ENCODE measurements around the gene TNFAIP8L3.

TNFAIP8L3 gene

DNA sequence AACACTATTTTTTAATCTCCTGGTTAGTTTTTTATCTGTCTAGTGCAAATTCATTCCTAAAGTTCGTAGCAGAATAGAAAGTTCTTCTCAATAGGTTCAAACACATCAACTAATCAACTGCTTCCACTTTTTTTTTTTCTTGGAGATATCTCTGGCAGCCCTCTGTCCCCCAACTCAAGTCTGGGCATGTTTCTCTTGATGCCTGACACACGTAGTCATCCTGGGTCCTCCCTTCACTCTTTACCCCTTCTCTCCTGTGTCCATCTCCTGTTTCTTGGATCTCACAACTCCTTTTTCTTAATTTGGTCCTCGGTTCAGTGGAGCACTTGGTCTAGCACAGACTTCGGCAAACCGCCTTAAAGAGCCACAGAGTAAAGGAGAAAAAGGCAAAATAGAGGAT, 14.4 kb downstream of the TNFAIP8L3 start:
- TF ChIP-seq EZH2 (IDR thresholded peaks at IDR 0.05) (no peak), FOXP2 (optimal IDR thresholded peaks at IDR 0.05; ENCODE audit: control extremely low read depth, extremely low read length, insufficient read depth) (no peak), POLR2AphosphoS5 (IDR thresholded peaks at IDR 0.05; ENCODE audit: borderline replicate concordance, low read depth, low read length) (no peak)

DNA sequence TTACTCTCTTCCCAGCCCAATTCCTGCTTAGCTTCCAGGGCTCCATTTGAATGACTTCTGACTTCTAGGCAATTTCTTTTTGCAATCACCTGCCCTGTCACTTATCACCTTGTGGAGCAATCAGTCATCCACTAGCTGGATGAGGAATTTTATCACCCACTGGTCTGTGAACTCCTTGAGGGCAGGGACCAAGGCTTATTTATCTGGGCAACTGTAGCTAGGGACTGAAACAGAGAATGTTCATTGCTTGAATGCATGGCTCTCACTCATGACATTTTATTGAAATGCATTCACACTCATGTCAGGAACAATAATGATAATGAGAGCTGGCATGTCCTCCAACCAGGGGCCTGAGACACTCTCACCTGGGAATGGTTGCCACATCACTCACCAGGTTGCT, 15.5 kb downstream of the TNFAIP8L3 start:
- no peak for DNase-seq (ENCODE audit: low read depth, low spot score)
- H3K27ac ChIP-seq: no peak overlapping the region
- H3K4me3 ChIP-seq: no peak overlapping the region
- H3K36me3 ChIP-seq (ENCODE audit: insufficient read depth, low read length): no peaks in the 10 kb centered on the region
- TF ChIP-seq EZH2 (IDR thresholded peaks at IDR 0.05): no peak
- no peak for TF ChIP-seq POLR2AphosphoS5 (IDR thresholded peaks at IDR 0.05; ENCODE audit: borderline replicate concordance, low read depth, low read length)
- TF ChIP-seq FOXP2 (optimal IDR thresholded peaks at IDR 0.05; ENCODE audit: control extremely low read depth, extremely low read length, insufficient read depth): no peak
- no peak overlapping the region for H3K9ac ChIP-seq (ENCODE audit: insufficient read length)
- H3K9me3 ChIP-seq (ENCODE audit: low read depth, low read length): no peaks in the 10 kb centered on the region

More for the DNA sequence above, 14.4 kb downstream of the TNFAIP8L3 start:
- no peak overlapping the region for H3K4me3 ChIP-seq
- DNase-seq (ENCODE audit: low read depth, low spot score): no peak
- no peak overlapping the region for H3K27ac ChIP-seq
- H3K36me3 ChIP-seq (ENCODE audit: insufficient read depth, low read length): no peaks in the 10 kb centered on the region
- H3K9ac ChIP-seq (ENCODE audit: insufficient read length): no peak overlapping the region
- no peaks in the 10 kb centered on the region for H3K9me3 ChIP-seq (ENCODE audit: low read depth, low read length)

- Histone ChIP-seq H3K27ac (no peak overlapping the region), H3K9me3 (ENCODE audit: low read depth, low read length) (no peaks in the 10 kb centered on the region), H3K9ac (ENCODE audit: insufficient read length) (no peak overlapping the region), H3K4me3 (no peak overlapping the region), H3K36me3 (ENCODE audit: insufficient read depth, low read length) (no peaks in the 10 kb centered on the region)
- DNase-seq (ENCODE audit: low read depth, low spot score): no peak
- TF ChIP-seq POLR2AphosphoS5 (IDR thresholded peaks at IDR 0.05; ENCODE audit: borderline replicate concordance, low read depth, low read length): peak; percentile 41; the same call in 1 of the 2 replicates
- no peak for TF ChIP-seq FOXP2 (optimal IDR thresholded peaks at IDR 0.05; ENCODE audit: control extremely low read depth, extremely low read length, insufficient read depth)
Observed at GRCh38 chr15:51077221-51078153, 17.2 kb downstream of the TNFAIP8L3 start.

- no peaks in the 10 kb centered on the region for H3K36me3 ChIP-seq (ENCODE audit: insufficient read depth, low read length)
- no peak overlapping the region for H3K27ac ChIP-seq
- no peak overlapping the region for H3K4me3 ChIP-seq
- DNase-seq (ENCODE audit: low read depth, low spot score): no peak
- no peak for TF ChIP-seq FOXP2 (optimal IDR thresholded peaks at IDR 0.05; ENCODE audit: control extremely low read depth, extremely low read length, insufficient read depth)
- no peak for TF ChIP-seq EZH2 (IDR thresholded peaks at IDR 0.05)
- TF ChIP-seq POLR2AphosphoS5 (IDR thresholded peaks at IDR 0.05; ENCODE audit: borderline replicate concordance, low read depth, low read length): no peak
- no peaks in the 10 kb centered on the region for H3K9me3 ChIP-seq (ENCODE audit: low read depth, low read length)
- H3K9ac ChIP-seq (ENCODE audit: insufficient read length): no peak overlapping the region
Observed at GRCh38 chr15:51076524-51077220, 18.0 kb downstream of the TNFAIP8L3 start.

- Histone ChIP-seq H3K27ac (no peak overlapping the region), H3K36me3 (ENCODE audit: insufficient read depth, low read length) (no peaks in the 10 kb centered on the region), H3K4me3 (no peak overlapping the region), H3K9me3 (ENCODE audit: low read depth, low read length) (no peaks in the 10 kb centered on the region), H3K9ac (ENCODE audit: insufficient read length) (no peak overlapping the region)
- DNase-seq (ENCODE audit: low read depth, low spot score): no peak
- TF ChIP-seq FOXP2 (optimal IDR thresholded peaks at IDR 0.05; ENCODE audit: control extremely low read depth, extremely low read length, insufficient read depth) (no peak), POLR2AphosphoS5 (IDR thresholded peaks at IDR 0.05; ENCODE audit: borderline replicate concordance, low read depth, low read length) (no peak), EZH2 (IDR thresholded peaks at IDR 0.05) (no peak)
Observed at GRCh38 chr15:51075826-51076523, 18.7 kb downstream of the TNFAIP8L3 start.

DNA sequence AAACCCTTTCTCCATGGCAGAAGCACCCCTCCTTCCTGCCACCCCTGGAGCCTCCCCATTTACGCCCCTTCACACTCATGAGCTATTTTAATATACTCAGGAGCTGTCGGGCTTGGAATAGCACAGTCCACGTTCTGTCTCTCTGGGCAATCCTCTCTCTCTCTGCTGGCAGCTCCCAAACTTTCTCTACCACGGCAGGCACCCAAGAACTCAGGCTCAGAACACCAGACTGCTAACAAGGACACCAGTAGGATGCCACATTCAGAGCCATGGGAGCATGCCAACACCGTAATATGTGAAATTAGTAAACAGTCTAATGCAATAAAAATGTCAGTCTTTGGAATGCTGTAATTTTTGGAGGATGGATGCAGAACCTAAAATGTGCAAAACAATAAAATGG, 19.3 kb downstream of the TNFAIP8L3 start:
- H3K4me3 ChIP-seq: no peak overlapping the region
- H3K9ac ChIP-seq (ENCODE audit: insufficient read length): no peak overlapping the region
- DNase-seq (ENCODE audit: low read depth, low spot score): no peak
- H3K27ac ChIP-seq: no peak overlapping the region
- no peaks in the 10 kb centered on the region for H3K36me3 ChIP-seq (ENCODE audit: insufficient read depth, low read length)
- TF ChIP-seq EZH2 (IDR thresholded peaks at IDR 0.05) (no peak), FOXP2 (optimal IDR thresholded peaks at IDR 0.05; ENCODE audit: control extremely low read depth, extremely low read length, insufficient read depth) (no peak), POLR2AphosphoS5 (IDR thresholded peaks at IDR 0.05; ENCODE audit: borderline replicate concordance, low read depth, low read length) (no peak)
- H3K9me3 ChIP-seq (ENCODE audit: low read depth, low read length): no peaks in the 10 kb centered on the region

GRCh38 chr15:51074926-51075325, 19.8 kb downstream of the TNFAIP8L3 start:
- Histone ChIP-seq H3K9me3 (ENCODE audit: low read depth, low read length) (no peaks in the 10 kb centered on the region), H3K27ac (no peak overlapping the region), H3K4me3 (no peak overlapping the region), H3K9ac (ENCODE audit: insufficient read length) (no peak overlapping the region), H3K36me3 (ENCODE audit: insufficient read depth, low read length) (no peaks in the 10 kb centered on the region)
- DNase-seq (ENCODE audit: low read depth, low spot score): no peak
- TF ChIP-seq POLR2AphosphoS5 (IDR thresholded peaks at IDR 0.05; ENCODE audit: borderline replicate concordance, low read depth, low read length) (no peak), FOXP2 (optimal IDR thresholded peaks at IDR 0.05; ENCODE audit: control extremely low read depth, extremely low read length, insufficient read depth) (no peak), EZH2 (IDR thresholded peaks at IDR 0.05) (no peak)

GRCh38 chr15:51071578-51071977, 23.1 kb downstream of the TNFAIP8L3 start:
- Histone ChIP-seq H3K9ac (ENCODE audit: insufficient read length) (no peak overlapping the region), H3K27ac (no peak overlapping the region), H3K4me3 (no peak overlapping the region), H3K9me3 (ENCODE audit: low read depth, low read length) (no peaks in the 10 kb centered on the region), H3K36me3 (ENCODE audit: insufficient read depth, low read length) (no peaks in the 10 kb centered on the region)
- DNase-seq (ENCODE audit: low read depth, low spot score): no peak
- TF ChIP-seq EZH2 (IDR thresholded peaks at IDR 0.05) (no peak), FOXP2 (optimal IDR thresholded peaks at IDR 0.05; ENCODE audit: control extremely low read depth, extremely low read length, insufficient read depth) (no peak), POLR2AphosphoS5 (IDR thresholded peaks at IDR 0.05; ENCODE audit: borderline replicate concordance, low read depth, low read length) (no peak)

Data from SK-N-MC (cell line).